Activated naive CD4-positive, alpha-beta T cell treated with anti-CD3 and anti-CD28 coated beads, Interleukin-2, amount 10 ng/mL, durations not matched to agents 7 days and 5 days (primary cell): ENCODE measurements around the gene MICAL2.

Experiments
- CTCF ChIA-PET: fragments of 350-600 bp; sonication (Branson Sonifier 250); formaldehyde crosslinking; loops from one replicate; lab custom pipeline; 2021; ENCODE audit warnings: antibody characterized with exemption; lab: Charles Lee
- DNase-seq: peaks from one replicate; pipeline ENCODE4 v3.0.0-alpha.2; 2020
- H3K27ac Mint-ChIP-seq: one replicate; pipeline ENCODE4 v1.8.0; 2021; ENCODE audit warnings: mild to moderate bottlenecking, moderate library complexity, mixed read lengths
- H3K27me3 Mint-ChIP-seq: one replicate; pipeline ENCODE4 v1.8.0; 2021; ENCODE audit warnings: mild to moderate bottlenecking, mixed read lengths
- H3K36me3 Mint-ChIP-seq: one replicate; pipeline ENCODE4 v1.8.0; 2021; ENCODE audit warnings: mixed read lengths
- H3K4me1 Mint-ChIP-seq: one replicate; pipeline ENCODE4 v1.8.0; 2021; ENCODE audit warnings: mixed read lengths
- H3K4me3 Mint-ChIP-seq: one replicate; pipeline ENCODE4 v1.8.0; 2021; ENCODE audit warnings: mild to moderate bottlenecking, moderate library complexity, mixed read lengths
- H3K9me3 Mint-ChIP-seq: one replicate; pipeline ENCODE4 v1.8.0; 2021; ENCODE audit warnings: mixed read lengths

The MICAL2 gene

DNA sequence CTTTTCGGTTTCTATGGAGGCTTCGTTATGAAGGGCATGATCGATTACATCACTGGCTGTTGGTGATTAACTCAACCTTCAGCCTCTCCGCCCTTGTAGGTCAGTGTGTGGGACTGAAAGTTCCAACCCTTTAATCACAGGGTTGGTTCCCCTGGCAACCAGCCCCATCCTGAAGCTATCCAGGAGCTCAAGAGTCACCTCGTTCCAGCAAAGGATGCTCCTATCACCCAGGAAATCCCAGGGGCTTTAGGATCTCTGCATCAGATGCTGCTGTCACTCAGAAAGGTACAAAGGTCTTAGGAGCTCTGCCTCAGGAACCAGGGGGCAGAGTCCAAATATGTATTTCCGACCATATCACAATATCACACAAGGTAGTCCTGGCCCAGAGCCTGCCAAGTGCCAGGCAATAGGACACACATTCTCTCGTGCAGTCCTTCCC, 143.5 kb downstream of the MICAL2 start:
- H3K36me3 Mint-ChIP-seq: no peaks in the 10 kb centered on the region
- H3K4me1 Mint-ChIP-seq: no peaks in the 10 kb centered on the region
- CTCF ChIA-PET: interaction anchor here (1.6 kb wide), 1 partner anchor 28 kb away, joined by 4 read pairs; no protein-coding TSS in a partner anchor
- no peaks in the 10 kb centered on the region for H3K27me3 Mint-ChIP-seq
- H3K4me3 Mint-ChIP-seq: no peak overlapping the region
- H3K27ac Mint-ChIP-seq: no peak overlapping the region
- H3K9me3 Mint-ChIP-seq: no peaks in the 10 kb centered on the region
- no peak for DNase-seq

DNA sequence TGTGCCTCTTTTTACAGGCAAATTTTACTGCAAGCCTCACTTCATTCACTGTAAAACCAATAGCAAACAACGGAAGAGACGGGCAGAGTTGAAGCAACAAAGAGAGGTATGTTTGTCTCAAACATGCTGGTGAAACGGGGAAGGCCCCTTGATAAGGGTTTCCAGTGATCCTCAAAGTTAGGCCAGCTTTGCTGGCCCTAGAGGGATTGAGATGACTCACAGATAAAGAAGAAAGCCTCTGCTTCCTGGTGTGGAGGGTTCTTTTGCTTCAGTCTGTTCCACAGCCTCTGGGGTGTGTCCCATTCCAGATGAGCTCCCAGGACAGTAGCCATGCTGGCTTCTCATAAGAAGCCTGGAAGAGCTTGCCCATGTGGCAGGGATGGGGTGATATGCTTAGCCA, 148.1 kb downstream of the MICAL2 start:
- Mint-ChIP-seq H3K36me3 (no peaks in the 10 kb centered on the region), H3K4me1 (no peaks in the 10 kb centered on the region), H3K27me3 (no peaks in the 10 kb centered on the region), H3K27ac (no peak overlapping the region), H3K4me3 (no peak overlapping the region), H3K9me3 (no peaks in the 10 kb centered on the region)
- no peak for DNase-seq
- CTCF ChIA-PET: interaction anchor here (1.4 to 1.7 kb wide), 2 partner anchors 22 to 23 kb away, joined by 4 to 5 read pairs; no protein-coding TSS in a partner anchor

GRCh38 chr11:12259956-12260355, 149.6 kb downstream of the MICAL2 start:
- Mint-ChIP-seq H3K9me3 (no peaks in the 10 kb centered on the region), H3K36me3 (no peaks in the 10 kb centered on the region), H3K4me1 (no peaks in the 10 kb centered on the region), H3K27ac (no peak overlapping the region), H3K27me3 (no peaks in the 10 kb centered on the region), H3K4me3 (no peak overlapping the region)
- CTCF ChIA-PET: interaction anchor here (3.1 kb wide), 1 partner anchor 21 kb away, joined by 21 read pairs; no protein-coding TSS in a partner anchor
- no peak for DNase-seq

DNA sequence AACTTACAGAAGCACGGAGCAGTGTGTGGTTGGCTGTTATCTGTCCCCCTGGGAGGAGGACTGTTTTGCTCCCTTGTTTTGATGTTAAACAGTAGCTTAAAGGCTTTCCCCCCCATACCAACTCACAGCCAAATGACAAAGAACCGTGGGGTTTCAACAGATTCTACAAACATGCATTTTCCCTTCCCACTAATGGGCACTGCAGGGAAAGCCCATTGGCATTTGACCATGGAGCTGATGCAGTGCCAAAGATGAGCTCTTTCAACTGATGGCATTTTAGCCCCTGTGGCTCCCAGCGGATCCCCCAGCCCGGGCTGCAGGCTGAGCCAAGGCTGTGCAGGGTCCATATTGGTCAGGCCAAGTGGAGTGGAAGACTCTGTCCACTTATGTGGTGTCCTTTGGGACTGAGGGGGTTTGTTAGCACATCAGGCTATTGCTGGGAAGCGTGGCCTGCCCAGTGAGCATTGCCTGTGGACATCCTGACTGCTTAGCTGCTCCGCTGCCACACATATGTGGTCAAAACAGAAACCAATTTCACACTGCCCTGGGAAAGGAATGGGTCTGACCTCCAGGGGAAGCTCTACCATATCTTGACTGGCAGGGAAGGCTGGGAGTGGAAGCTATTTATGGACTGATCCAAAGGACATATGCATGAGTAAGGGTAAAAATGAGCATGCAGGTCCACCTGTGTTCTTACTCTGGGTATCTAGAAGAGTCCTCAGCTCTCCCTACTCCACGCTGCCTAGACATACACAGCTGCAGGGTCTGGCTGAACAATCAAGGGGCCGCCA, 150.5 kb downstream of the MICAL2 start:
- Mint-ChIP-seq H3K4me3 (no peak overlapping the region), H3K4me1 (no peaks in the 10 kb centered on the region), H3K27ac (no peak overlapping the region), H3K27me3 (no peaks in the 10 kb centered on the region), H3K36me3 (no peaks in the 10 kb centered on the region), H3K9me3 (no peaks in the 10 kb centered on the region)
- no peak for DNase-seq
- CTCF ChIA-PET: interaction anchor here (1.3 to 3.1 kb wide), 3 partner anchors 20 to 329 kb away, joined by 3 to 21 read pairs (median 6); no protein-coding TSS in a partner anchor

GRCh38 chr11:12261551-12261950, 151.2 kb downstream of the MICAL2 start:
- no peaks in the 10 kb centered on the region for H3K36me3 Mint-ChIP-seq
- H3K27me3 Mint-ChIP-seq: no peaks in the 10 kb centered on the region
- no peak overlapping the region for H3K27ac Mint-ChIP-seq
- H3K4me3 Mint-ChIP-seq: no peak overlapping the region
- H3K4me1 Mint-ChIP-seq: no peaks in the 10 kb centered on the region
- CTCF ChIA-PET: interaction anchor here (1.3 to 3.1 kb wide), 4 partner anchors 19 to 330 kb away, joined by 3 to 21 read pairs (median 6); no protein-coding TSS in a partner anchor
- no peaks in the 10 kb centered on the region for H3K9me3 Mint-ChIP-seq
- DNase-seq: no peak

DNA sequence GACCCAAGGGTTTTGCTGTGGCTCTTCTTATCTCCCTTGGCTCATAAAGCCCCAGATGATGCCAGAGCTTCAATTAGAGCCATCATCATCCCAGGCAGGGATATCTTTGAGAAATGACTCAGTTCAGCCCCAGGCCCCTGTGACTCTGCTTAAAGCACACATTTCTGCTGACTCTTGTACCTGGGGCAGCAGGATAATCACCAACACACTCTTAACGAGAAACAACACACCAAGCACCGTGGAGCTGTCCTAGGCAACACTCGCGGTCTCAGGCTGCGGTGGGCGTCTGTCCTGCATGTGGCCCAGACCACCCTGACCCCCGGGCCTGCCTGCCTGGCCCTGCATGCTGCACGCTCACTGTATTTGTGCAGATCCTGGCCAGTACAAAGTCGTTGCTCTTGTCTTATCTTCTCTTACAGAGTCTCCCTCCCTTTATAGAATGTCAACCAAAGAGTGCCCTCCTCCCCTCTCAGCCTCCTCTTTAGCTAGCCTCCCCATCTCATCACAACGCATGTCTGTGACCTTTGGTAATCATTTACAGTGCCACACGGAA, 152.8 kb downstream of the MICAL2 start:
- Mint-ChIP-seq H3K4me1 (no peaks in the 10 kb centered on the region), H3K36me3 (no peaks in the 10 kb centered on the region)

GRCh38 chr11:12264361-12264760, 154.0 kb downstream of the MICAL2 start:
- CTCF ChIA-PET: no interaction called here
- Mint-ChIP-seq H3K36me3 (no peaks in the 10 kb centered on the region), H3K27ac (no peak overlapping the region), H3K27me3 (no peaks in the 10 kb centered on the region), H3K9me3 (no peaks in the 10 kb centered on the region), H3K4me3 (no peak overlapping the region), H3K4me1 (no peaks in the 10 kb centered on the region)
- DNase-seq: no peak

More for the DNA sequence above, 152.8 kb downstream of the MICAL2 start:
- no peak for DNase-seq
- CTCF ChIA-PET: interaction anchor here (1.1 to 2.1 kb wide), 3 partner anchors 26 to 40 kb away, joined by 3 to 6 read pairs (median 4); no protein-coding TSS in a partner anchor
- no peaks in the 10 kb centered on the region for H3K27me3 Mint-ChIP-seq
- H3K9me3 Mint-ChIP-seq: no peaks in the 10 kb centered on the region
- no peak overlapping the region for H3K27ac Mint-ChIP-seq
- no peak overlapping the region for H3K4me3 Mint-ChIP-seq

DNA sequence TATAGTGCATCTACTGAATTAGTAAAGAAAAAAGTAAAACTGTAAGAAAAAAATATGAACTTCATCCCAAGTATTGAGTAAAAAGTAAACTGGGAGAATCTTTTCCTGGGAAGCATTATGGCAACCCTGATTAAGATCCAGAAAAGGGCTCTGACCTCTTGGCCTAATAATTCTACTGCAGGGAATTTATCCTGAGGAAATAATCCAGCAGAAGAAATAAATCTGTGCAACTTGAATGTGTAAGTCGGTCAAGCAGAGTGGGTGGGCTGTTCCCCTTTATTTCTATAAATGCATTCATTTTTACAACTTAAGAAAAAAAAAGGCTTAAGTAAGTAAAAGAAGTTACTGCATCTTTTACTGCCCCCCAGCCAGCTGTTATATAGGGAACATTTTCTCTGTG, 155.7 kb downstream of the MICAL2 start:
- CTCF ChIA-PET: interaction anchor here (0.9 kb wide), 2 partner anchors 15 to 219 kb away, joined by 3 to 4 read pairs; no protein-coding TSS in a partner anchor
- no peak overlapping the region for H3K4me3 Mint-ChIP-seq

GRCh38 chr11:12266943-12267342, 156.6 kb downstream of the MICAL2 start:
- H3K36me3 Mint-ChIP-seq: no peaks in the 10 kb centered on the region
- no peaks in the 10 kb centered on the region for H3K9me3 Mint-ChIP-seq
- H3K27me3 Mint-ChIP-seq: no peaks in the 10 kb centered on the region
- DNase-seq: no peak
- no peaks in the 10 kb centered on the region for H3K4me1 Mint-ChIP-seq
- no peak overlapping the region for H3K4me3 Mint-ChIP-seq
- CTCF ChIA-PET: interaction anchor here (0.9 kb wide), 2 partner anchors 14 to 220 kb away, joined by 3 to 4 read pairs; no protein-coding TSS in a partner anchor
- no peak overlapping the region for H3K27ac Mint-ChIP-seq

More for the DNA sequence above, 155.7 kb downstream of the MICAL2 start:
- DNase-seq: no peak
- Mint-ChIP-seq H3K27ac (no peak overlapping the region), H3K36me3 (no peaks in the 10 kb centered on the region), H3K27me3 (no peaks in the 10 kb centered on the region), H3K9me3 (no peaks in the 10 kb centered on the region), H3K4me1 (no peaks in the 10 kb centered on the region)

DNA sequence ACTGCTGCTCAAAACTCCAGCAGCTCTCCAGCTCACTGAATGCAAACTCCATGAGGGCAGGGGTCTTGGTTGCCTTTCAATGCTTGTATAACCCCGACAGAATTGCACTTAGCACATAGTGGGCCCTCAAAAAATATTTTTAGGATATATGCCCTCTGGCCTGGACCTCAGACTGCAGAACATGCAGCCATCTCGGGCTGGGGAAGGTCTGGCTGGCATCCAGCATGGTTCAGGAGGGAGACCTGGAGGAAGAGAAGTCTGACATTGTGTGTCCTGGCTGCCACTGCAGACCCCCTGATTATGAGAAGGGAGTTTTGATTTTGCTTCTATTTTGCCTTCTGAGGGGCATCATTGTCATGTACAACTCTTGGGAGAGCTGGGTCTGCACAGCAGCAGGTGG, 157.5 kb downstream of the MICAL2 start:
- H3K27ac Mint-ChIP-seq: no peak overlapping the region
- H3K4me3 Mint-ChIP-seq: no peak overlapping the region
- CTCF ChIA-PET: interaction anchor here (1.0 kb wide), 1 partner anchor 221 kb away, joined by 3 read pairs; no protein-coding TSS in a partner anchor
- H3K36me3 Mint-ChIP-seq: no peaks in the 10 kb centered on the region
- no peaks in the 10 kb centered on the region for H3K27me3 Mint-ChIP-seq
- no peaks in the 10 kb centered on the region for H3K9me3 Mint-ChIP-seq
- DNase-seq: no peak
- no peaks in the 10 kb centered on the region for H3K4me1 Mint-ChIP-seq

DNA sequence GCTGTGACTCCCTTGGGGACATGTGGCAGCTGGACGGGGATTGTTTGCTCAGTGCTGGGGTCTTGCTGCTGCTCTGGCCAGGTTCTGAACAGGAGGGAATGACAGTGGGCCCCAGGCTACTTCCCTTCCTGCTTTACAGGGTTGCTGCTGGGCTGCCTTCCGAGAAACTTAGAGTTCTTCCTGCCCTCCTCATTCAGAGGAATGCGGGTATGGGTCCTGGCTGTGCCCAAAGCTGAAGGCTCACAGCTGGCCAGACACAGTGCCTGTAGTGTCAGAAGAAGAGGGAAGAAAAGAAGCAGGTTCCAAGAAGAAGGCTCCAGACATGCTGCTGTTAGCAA, 158.7 kb downstream of the MICAL2 start:
- CTCF ChIA-PET: interaction anchor here (1.1 to 1.5 kb wide), 3 partner anchors 12 to 218 kb away, joined by 3 to 4 read pairs (median 4); no protein-coding TSS in a partner anchor
- no peak for DNase-seq
- no peaks in the 10 kb centered on the region for H3K27me3 Mint-ChIP-seq
- no peaks in the 10 kb centered on the region for H3K9me3 Mint-ChIP-seq
- H3K4me3 Mint-ChIP-seq: no peak overlapping the region
- no peaks in the 10 kb centered on the region for H3K36me3 Mint-ChIP-seq
- H3K27ac Mint-ChIP-seq: no peak overlapping the region
- no peaks in the 10 kb centered on the region for H3K4me1 Mint-ChIP-seq

DNA sequence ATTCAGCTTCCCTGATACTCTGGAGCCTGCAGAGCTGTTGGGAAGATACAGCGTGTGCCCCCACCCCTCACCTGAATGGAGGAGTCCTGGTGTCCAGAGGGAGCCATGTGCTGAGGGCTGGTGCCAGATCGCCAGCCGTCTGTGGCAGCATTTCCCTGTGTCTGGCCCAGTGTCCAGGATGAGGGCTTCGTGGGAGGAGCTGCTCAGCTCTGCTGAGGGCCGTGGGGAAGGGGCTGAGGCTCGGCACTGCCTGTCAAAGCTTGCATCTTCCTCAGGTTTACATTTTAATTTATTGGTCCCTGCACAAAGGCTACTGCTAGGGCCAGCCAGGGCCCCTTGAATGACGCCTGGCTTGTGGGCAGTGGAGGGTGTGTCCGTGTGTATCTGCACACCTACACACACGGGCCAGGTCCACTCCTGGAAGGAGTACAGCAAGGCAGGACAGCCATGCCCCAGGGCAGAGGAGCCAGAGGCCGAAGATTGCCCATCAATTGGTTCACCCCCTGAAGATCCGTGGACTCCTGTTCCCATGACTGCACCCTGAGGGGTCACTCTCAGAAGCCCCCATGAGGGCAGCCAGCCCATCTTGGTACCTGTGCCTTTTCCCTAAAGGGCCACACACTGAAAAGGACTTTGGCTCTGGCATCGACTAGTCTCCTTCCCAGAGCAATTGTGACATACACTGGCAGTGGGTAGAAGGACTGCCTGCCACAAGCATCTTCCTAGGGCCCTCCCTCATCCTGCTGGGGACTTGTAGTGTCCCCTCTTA, 159.2 kb downstream of the MICAL2 start:
- no peak for DNase-seq
- H3K36me3 Mint-ChIP-seq: no peaks in the 10 kb centered on the region
- no peaks in the 10 kb centered on the region for H3K4me1 Mint-ChIP-seq
- no peaks in the 10 kb centered on the region for H3K27me3 Mint-ChIP-seq
- H3K4me3 Mint-ChIP-seq: no peak overlapping the region
- H3K9me3 Mint-ChIP-seq: no peaks in the 10 kb centered on the region
- CTCF ChIA-PET: interaction anchor here (1.1 to 1.5 kb wide), 4 partner anchors 12 to 219 kb away, joined by 3 to 4 read pairs (median 4); no protein-coding TSS in a partner anchor
- H3K27ac Mint-ChIP-seq: no peak overlapping the region

- no peaks in the 10 kb centered on the region for H3K4me1 Mint-ChIP-seq
- no peaks in the 10 kb centered on the region for H3K36me3 Mint-ChIP-seq
- H3K4me3 Mint-ChIP-seq: no peak overlapping the region
- CTCF ChIA-PET: interaction anchor here (0.9 to 1.5 kb wide), 3 partner anchors 11 to 223 kb away, joined by 3 read pairs; no protein-coding TSS in a partner anchor
- no peaks in the 10 kb centered on the region for H3K9me3 Mint-ChIP-seq
- H3K27ac Mint-ChIP-seq: no peak overlapping the region
- no peaks in the 10 kb centered on the region for H3K27me3 Mint-ChIP-seq
- DNase-seq: no peak
These were observed 159.9 kb downstream of the MICAL2 start for GRCh38 chr11:12270215-12270797.
